IMR-90 (cell line): Measurements from ENCODE around the gene BRDT. TPM values are rescaled to one million over a fixed set of nuclear protein-coding genes. Genes with fewer than 3 reads are reported as not detected.

ENCODE experiments used
- ATAC-seq: fragments of 200-7000 bp; cut with Tn5 transposase; 2 replicates; pipeline ENCODE4 v1.9.1; 2020; ENCODE audit warnings: low read depth, mild to moderate bottlenecking, moderate library complexity
- BruUV-seq: library from RNA; stranded (reverse); fragments of 400-500 nt; replicated peaks from 2 replicates; lab custom pipeline; 2021; lab: Mats Ljungman, UMichigan
- CTCF ChIA-PET: fragments of 300-600 bp; formaldehyde crosslinking; extraction: SDS; loops from one replicate; lab custom pipeline; 2021; ENCODE audit warnings: antibody characterized with exemption; lab: Yijun Ruan, JAX
- POLR2A ChIA-PET: fragments of 300-600 bp; sonication (Branson Sonifier 250); formaldehyde crosslinking; loops from one replicate; lab custom pipeline; 2022; ENCODE audit warnings: antibody characterized with exemption; ENCODE audit not compliant: unreplicated experiment; lab: Charles Lee
- DNase-seq: peaks from one replicate; pipeline ENCODE4 v3.0.0; 2013
- H2AFZ ChIP-seq: replicated peaks from 2 replicates; pipeline ENCODE3; 2013; ENCODE audit warnings: low read length, mild to moderate bottlenecking; ENCODE audit not compliant: poor library complexity
- H2AK5ac ChIP-seq: 2 replicates; pipeline ENCODE4 v1.6.1; 2013; ENCODE audit warnings: low read depth, low read length, inconsistent platforms
- H2AK9ac ChIP-seq: replicated peaks from 2 replicates; pipeline ENCODE3; 2013; ENCODE audit warnings: mild to moderate bottlenecking, low read depth, low read length, moderate library complexity; ENCODE audit not compliant: poor library complexity
- H2BK120ac ChIP-seq: 2 replicates; pipeline ENCODE4 v1.6.1; 2013; ENCODE audit warnings: low read depth, low read length, inconsistent platforms
- H2BK15ac ChIP-seq: 3 replicates; pipeline ENCODE4 v1.6.1; 2013; ENCODE audit warnings: low read depth, low read length, inconsistent platforms
- H2BK20ac ChIP-seq: 2 replicates; pipeline ENCODE4 v1.6.1; 2013; ENCODE audit warnings: low read depth, mild to moderate bottlenecking, inconsistent platforms, low read length, moderate library complexity
- H2BK5ac ChIP-seq: 2 replicates; pipeline ENCODE4 v1.6.1; 2013; ENCODE audit warnings: mild to moderate bottlenecking, low read depth, low read length, inconsistent platforms; ENCODE audit not compliant: poor library complexity, severe bottlenecking
- H3K14ac ChIP-seq: replicated peaks from 2 replicates; pipeline ENCODE4 v1.6.1; 2013; ENCODE audit warnings: low read depth, low read length, inconsistent platforms
- H3K18ac ChIP-seq: 2 replicates; pipeline ENCODE4 v1.6.1; 2013; ENCODE audit warnings: low read depth, low read length, control low read depth
- H3K23ac ChIP-seq: 2 replicates; pipeline ENCODE4 v1.6.1; 2013; ENCODE audit warnings: low read depth, low read length, inconsistent platforms
- H3K27ac ChIP-seq: 2 replicates; pipeline ENCODE4 v1.5.1; 2013; ENCODE audit warnings: mild to moderate bottlenecking, control low read depth, low read length; ENCODE audit not compliant: insufficient read depth
- H3K27me3 ChIP-seq: 2 replicates; pipeline ENCODE4 v1.6.1; 2013; ENCODE audit warnings: low read length; ENCODE audit not compliant: control insufficient read depth, insufficient read depth
- H3K36me3 ChIP-seq: 2 replicates; pipeline ENCODE4 v1.6.1; 2013; ENCODE audit warnings: low read length, mixed read lengths; ENCODE audit not compliant: control insufficient read depth, insufficient read depth
- H3K4ac ChIP-seq: 2 replicates; pipeline ENCODE4 v1.6.1; 2013; ENCODE audit warnings: low read depth, low read length, inconsistent platforms
- H3K4me1 ChIP-seq: 2 replicates; pipeline ENCODE4 v1.6.1; 2013; ENCODE audit warnings: low read length, mixed read lengths; ENCODE audit not compliant: control insufficient read depth, insufficient read depth
- H3K4me2 ChIP-seq: 2 replicates; pipeline ENCODE4 v1.6.1; 2013; ENCODE audit warnings: low read depth, mild to moderate bottlenecking, control low read depth, low read length, moderate library complexity
- H3K4me3 ChIP-seq: 2 replicates; pipeline ENCODE4 v1.5.1; 2013; ENCODE audit warnings: low read depth, mild to moderate bottlenecking, control low read depth, low read length, moderate library complexity; ENCODE audit not compliant: insufficient read depth
- H3K56ac ChIP-seq: 2 replicates; pipeline ENCODE4 v1.6.1; 2013; ENCODE audit warnings: low read length, inconsistent platforms; ENCODE audit not compliant: insufficient read depth; ENCODE audit errors: extremely low read depth
- H3K79me1 ChIP-seq, 2 experiments: 2 replicates each; pipeline ENCODE4 v1.6.1; 2013; ENCODE audit warnings: low read length in 2 of 2, inconsistent platforms in 1 of 2, low read depth in 1 of 2
- H3K9ac ChIP-seq: 2 replicates; pipeline ENCODE4 v1.6.1; 2013; ENCODE audit warnings: low read depth, low read length, control low read depth
- H3K9me1 ChIP-seq: 2 replicates; pipeline ENCODE4 v1.6.1; 2013; ENCODE audit warnings: low read length, inconsistent platforms; ENCODE audit not compliant: insufficient read depth
- H3K9me3 ChIP-seq: 2 replicates; pipeline ENCODE4 v1.6.1; 2013; ENCODE audit warnings: low read length; ENCODE audit not compliant: control insufficient read depth, insufficient read depth
- H4K20me1 ChIP-seq: 2 replicates; pipeline ENCODE4 v1.6.1; 2013; ENCODE audit warnings: low read length, inconsistent platforms; ENCODE audit not compliant: insufficient read depth
- H4K5ac ChIP-seq: 2 replicates; pipeline ENCODE4 v1.6.1; 2013; ENCODE audit warnings: mild to moderate bottlenecking, low read depth, low read length, control low read depth
- H4K8ac ChIP-seq, 2 experiments: 2 replicates each; pipeline ENCODE4 v1.6.1; 2013; ENCODE audit warnings: low read depth in 2 of 2, low read length in 2 of 2, control low read depth in 1 of 2, inconsistent platforms in 1 of 2
- H4K91ac ChIP-seq: 2 replicates; pipeline ENCODE4 v1.6.1; 2013; ENCODE audit warnings: low read depth, low read length, inconsistent platforms; ENCODE audit not compliant: insufficient read depth
- CTCF ChIP-seq: conservative IDR thresholded peaks from 2 replicates; pipeline ENCODE4 v1.5.1; 2012; ENCODE audit warnings: mild to moderate bottlenecking, low read depth, low read length, improper control_type of control experiment
- FOS ChIP-seq: fragments of 150-350 bp; IDR thresholded peaks from 2 replicates; pipeline ENCODE4 v1.6.1; 2016; ENCODE audit warnings: low read depth, low read length
- MAFK ChIP-seq: IDR thresholded peaks from 2 replicates; pipeline ENCODE4 v1.6.1; 2012; ENCODE audit warnings: low read depth, low read length, improper control_type of control experiment
- POLR2A ChIP-seq: IDR thresholded peaks from 2 replicates; pipeline ENCODE4 v1.6.1; 2012; ENCODE audit warnings: mild to moderate bottlenecking, low read depth, low read length
- RAD21 ChIP-seq: IDR thresholded peaks from 2 replicates; pipeline ENCODE4 v1.6.1; 2012; ENCODE audit warnings: low read length, improper control_type of control experiment
- WGBS, 2 experiments: methylation state at CpG; one replicate each; pipeline versions ENCODE4 v1.1.5 to v1.1.7; 2013; ENCODE audit warnings: missing lambda C conversion rate in 2 of 2; ENCODE audit not compliant: insufficient read length in 1 of 2; ENCODE audit errors: extremely low coverage in 2 of 2; 5-methylcytosine and 5-hydroxymethylcytosine counted together
- dilution Hi-C: fragments of 300-500 bp; cut with HindIII; formaldehyde crosslinking; loops from one replicate; pipeline ENCODE4 v1.14.3; 2018; ENCODE audit warnings: low sequenced_read_pairs; ENCODE audit not compliant: unreplicated experiment
- in situ Hi-C: fragments of 300-500 bp; cut with MboI; formaldehyde crosslinking; loops from 3 replicates; pipeline ENCODE4 v1.14.3; 2019; ENCODE audit warnings: low sequenced_read_pairs, inconsistent platforms, mixed read lengths
- intact Hi-C: fragments of 100-400 bp; cut with micrococcal nuclease; formaldehyde crosslinking; loops from 2 replicates; pipeline ENCODE4 v1.10.0; 2022
- polyA plus RNA-seq, 3 experiments: library from polyadenylated mRNA; depleted of rRNA; stranded (reverse); fragments of >200 nt; gene quantifications; 2 replicates each; pipeline ENCODE4 v1.2.3, GENCODE V29; 2012; ENCODE audit warnings: low replicate concordance in 1 of 3
- total RNA-seq: library from RNA; depleted of rRNA; stranded (reverse); fragments of >200 nt; gene quantifications from 2 replicates; pipeline ENCODE4 v1.2.3, GENCODE V29; 2012

The BRDT gene
- total and polyA plus RNA-seq, 2 of the 4 experiments (the other 2 are of a cell fraction) = not detected

GRCh38 chr1:92031281-92032110, 82.3 kb downstream of the BRDT start (continued):
- TF ChIP-seq CTCF (no peak), POLR2A (no peak), FOS (no peak)

GRCh38 chr1:92037400-92037799, 88.2 kb downstream of the BRDT start:
- Histone ChIP-seq H4K20me1 (no peaks in the 10 kb centered on the region), H3K9me1 (no peaks in the 10 kb centered on the region; the same call in 1 of the 2 replicates), H2AK5ac (no peak overlapping the region), H3K79me1 (no peaks in the 10 kb centered on the region), H3K23ac (no peak overlapping the region), H3K9ac (no peak overlapping the region), H4K91ac (no peak overlapping the region), H3K4me3 (no peak overlapping the region), H3K9me3 (no peaks in the 10 kb centered on the region), H3K4me2 (no peak overlapping the region), H4K5ac (no peak overlapping the region), H2BK20ac (no peak overlapping the region), H3K14ac (no peak overlapping the region), H3K27ac (no peak overlapping the region), H2BK15ac (no peak overlapping the region), H3K27me3 (no peaks in the 10 kb centered on the region), H2AK9ac (no peak overlapping the region), H2BK5ac (no peak overlapping the region), H3K4ac (no peak overlapping the region), H3K36me3 (no peaks in the 10 kb centered on the region), H4K8ac (peak overlapping the region in 1 of 2 experiments; percentile 11; a peak in 1 of 4 replicates), H3K18ac (no peak overlapping the region), H3K4me1 (peaks cover 3% of the 10 kb centered on the region; the same call in 1 of the 2 replicates), H2BK120ac (no peak overlapping the region), H3K56ac (no peak overlapping the region), H2AFZ (peak overlapping the region; percentile 46)
- ChIA-PET POLR2A (no interaction called here), CTCF (interaction anchor here (0.6 kb wide), 1 partner anchor 1184 kb away, joined by 4 read pairs; no protein-coding TSS in a partner anchor)
- ATAC-seq = peak; percentile 83
- BruUV-seq = no TSS peak
- intact Hi-C loops = no loop called here
- in situ Hi-C loops = no loop called here
- TF ChIP-seq RAD21 (no peak), MAFK (peak; percentile 91)
- no CpG with 5 or more reads among the region's 6 CpGs for WGBS, 2 experiments
- peak; percentile 69 for DNase-seq
- dilution Hi-C loops = no loop called here
